ENCODE measurements around the gene TOMT. TPM values are rescaled to one million over a fixed set of nuclear protein-coding genes. Genes with fewer than 3 reads are reported as not detected.

The TOMT gene
- polyA plus RNA-seq, 3 donors, result not detected

DNA sequence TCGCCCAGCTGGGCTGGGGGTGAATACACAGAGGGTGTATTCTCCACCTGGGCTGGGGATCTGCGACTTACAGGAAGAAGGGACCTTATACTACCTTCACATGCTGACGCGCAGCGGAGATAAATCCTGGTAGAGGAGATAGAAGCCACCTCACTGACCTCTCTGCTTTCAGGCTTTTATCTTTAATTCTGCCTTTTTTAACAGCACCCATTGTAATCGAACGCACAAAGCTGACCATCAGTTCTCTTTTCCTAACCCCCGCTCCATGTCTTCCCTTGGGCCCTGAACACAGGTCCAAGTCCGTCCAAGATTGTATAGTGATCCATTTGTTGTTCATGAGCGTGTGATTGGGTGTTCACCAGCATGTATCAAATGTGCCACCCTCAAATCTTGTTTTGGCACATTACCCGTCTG is 2.0 kb upstream of the TOMT start:
- peak overlapping the region; percentile 60 to 91 for H3K4me3 Mint-ChIP-seq
- peaks cover 0 to 1% (median 0%) of the 10 kb centered on the region in 3 donors for H3K27me3 Mint-ChIP-seq (ENCODE audit: low read depth in 3 of 3)
- DNase-seq, result no peak
- Histone ChIP-seq H3K79me2 (ENCODE audit: insufficient read depth, low read length) (peaks cover 44% of the 10 kb centered on the region), H3K9ac (ENCODE audit: insufficient read depth, low read length, poor library complexity, severe bottlenecking) (peak overlapping the region; percentile 28), H3K27me3 (ENCODE audit: control insufficient read depth in 2 of 2, insufficient read depth in 2 of 2, low read length in 2 of 2) (no peaks in the 10 kb centered on the region), H3K4me2 (replicated peaks; ENCODE audit: extremely low read depth, low read length, poor library complexity, severe bottlenecking) (peak overlapping the region; percentile 86), H3K27ac (ENCODE audit: low read depth in 1 of 2, low read length in 2 of 2) (peak overlapping the region; percentile 90 to 95), H3K36me3 (replicated peaks in 1 of 2; ENCODE audit: control insufficient read depth in 1 of 2, insufficient read depth in 2 of 2, low read length in 2 of 2) (peaks cover 19 to 53% of the 10 kb centered on the region in 2 donors), H3K4me3 (replicated peaks in 1 of 3; ENCODE audit: low read depth in 2 of 3, low read length in 3 of 3) (peak overlapping the region in 2 of 3 experiments; percentile 1 to 95), H2AFZ (ENCODE audit: insufficient read depth, low read depth, low read length, poor library complexity, severe bottlenecking) (peak overlapping the region; percentile 83), H3K9me3 (replicated peaks in 1 of 2; ENCODE audit: control insufficient read depth in 1 of 2, insufficient read depth in 1 of 2, low read length in 2 of 2) (no peaks in the 10 kb centered on the region), H3K4me1 (ENCODE audit: control insufficient read depth in 1 of 2, insufficient read depth in 2 of 2, low read length in 2 of 2) (peaks cover 46 to 48% of the 10 kb centered on the region in 2 donors), H4K20me1 (ENCODE audit: insufficient read depth, low read length) (peaks cover 26% of the 10 kb centered on the region)
- TF ChIP-seq, protein P1, sequence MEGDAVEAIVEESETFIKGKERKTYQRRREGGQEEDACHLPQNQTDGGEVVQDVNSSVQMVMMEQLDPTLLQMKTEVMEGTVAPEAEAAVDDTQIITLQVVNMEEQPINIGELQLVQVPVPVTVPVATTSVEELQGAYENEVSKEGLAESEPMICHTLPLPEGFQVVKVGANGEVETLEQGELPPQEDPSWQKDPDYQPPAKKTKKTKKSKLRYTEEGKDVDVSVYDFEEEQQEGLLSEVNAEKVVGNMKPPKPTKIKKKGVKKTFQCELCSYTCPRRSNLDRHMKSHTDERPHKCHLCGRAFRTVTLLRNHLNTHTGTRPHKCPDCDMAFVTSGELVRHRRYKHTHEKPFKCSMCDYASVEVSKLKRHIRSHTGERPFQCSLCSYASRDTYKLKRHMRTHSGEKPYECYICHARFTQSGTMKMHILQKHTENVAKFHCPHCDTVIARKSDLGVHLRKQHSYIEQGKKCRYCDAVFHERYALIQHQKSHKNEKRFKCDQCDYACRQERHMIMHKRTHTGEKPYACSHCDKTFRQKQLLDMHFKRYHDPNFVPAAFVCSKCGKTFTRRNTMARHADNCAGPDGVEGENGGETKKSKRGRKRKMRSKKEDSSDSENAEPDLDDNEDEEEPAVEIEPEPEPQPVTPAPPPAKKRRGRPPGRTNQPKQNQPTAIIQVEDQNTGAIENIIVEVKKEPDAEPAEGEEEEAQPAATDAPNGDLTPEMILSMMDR (IDR thresholded peaks at IDR 0.05), result peak; percentile 69
- H3K36me3 Mint-ChIP-seq, result peaks cover 41 to 73% of the 10 kb centered on the region in 2 donors
- peak overlapping the region; percentile 95 to 98 (median 96) for H3K27ac Mint-ChIP-seq
- H3K9me3 Mint-ChIP-seq, result peaks cover 0 to 7% (median 0%) of the 10 kb centered on the region in 7 donors
- 83% methylated on average over 1 of the region's 11 CpGs for WGBS (ENCODE audit: insufficient coverage)
- peaks cover 48% of the 10 kb centered on the region for H3K4me1 Mint-ChIP-seq
- intact Hi-C loops (cut with micrococcal nuclease), result loop anchor here (2.0 to 10.0 kb wide), 3 partner anchors 23 to 121 kb away; partner anchors contain the start of genes INPPL1 (in 1 of the 2), LRRC51 (in 1 of the 2) and NUMA1 (in 1 of the 2)

GRCh38 chr11:72111300-72112142 is 5.8 kb downstream of the TOMT start:
- Histone ChIP-seq H3K27ac (ENCODE audit: low read depth in 1 of 2, low read length in 2 of 2) (peak overlapping the region; percentile 94 to 99), H3K27me3 (ENCODE audit: control insufficient read depth in 2 of 2, insufficient read depth in 2 of 2, low read length in 2 of 2) (no peaks in the 10 kb centered on the region), H4K20me1 (ENCODE audit: insufficient read depth, low read length) (no peaks in the 10 kb centered on the region), H2AFZ (ENCODE audit: insufficient read depth, low read depth, low read length, poor library complexity, severe bottlenecking) (peak overlapping the region; percentile 77), H3K79me2 (ENCODE audit: insufficient read depth, low read length) (peaks cover 10% of the 10 kb centered on the region), H3K4me3 (replicated peaks in 1 of 3; ENCODE audit: low read depth in 2 of 3, low read length in 3 of 3) (peak overlapping the region; percentile 50 to 86 (median 69)), H3K36me3 (replicated peaks in 1 of 2; ENCODE audit: control insufficient read depth in 1 of 2, insufficient read depth in 2 of 2, low read length in 2 of 2) (peaks cover 28 to 36% of the 10 kb centered on the region in 2 donors), H3K9ac (ENCODE audit: insufficient read depth, low read length, poor library complexity, severe bottlenecking) (peak overlapping the region; percentile 87), H3K9me3 (replicated peaks in 1 of 2; ENCODE audit: control insufficient read depth in 1 of 2, insufficient read depth in 1 of 2, low read length in 2 of 2) (no peaks in the 10 kb centered on the region), H3K4me2 (replicated peaks; ENCODE audit: extremely low read depth, low read length, poor library complexity, severe bottlenecking) (peak overlapping the region; percentile 77), H3K4me1 (ENCODE audit: control insufficient read depth in 1 of 2, insufficient read depth in 2 of 2, low read length in 2 of 2) (peaks cover 30 to 33% of the 10 kb centered on the region in 2 donors)
- H3K4me1 Mint-ChIP-seq, result peaks cover 33% of the 10 kb centered on the region
- intact Hi-C loops (cut with micrococcal nuclease), result no loop called here
- H3K27me3 Mint-ChIP-seq (ENCODE audit: low read depth in 3 of 3), result peaks cover 0 to 4% (median 0%) of the 10 kb centered on the region in 3 donors
- TF ChIP-seq, protein P1 (IDR thresholded peaks at IDR 0.05), result no peak
- peaks cover 0 to 5% (median 0%) of the 10 kb centered on the region in 7 donors for H3K9me3 Mint-ChIP-seq
- no peak for DNase-seq
- WGBS (ENCODE audit: insufficient coverage), result 4% methylated on average over 8 of the region's 10 CpGs
- peak overlapping the region; percentile 89 to 97 for H3K4me3 Mint-ChIP-seq
- peaks cover 46 to 50% of the 10 kb centered on the region in 2 donors for H3K36me3 Mint-ChIP-seq
- H3K27ac Mint-ChIP-seq, result peak overlapping the region; percentile 99 to 100 (median 100)
